GM20431 (cell line): Measurements from ENCODE around the gene TMEM203.

ENCODE experiments used
- in situ Hi-C: fragments of 300-500 bp; cut with MseI, MboI; formaldehyde crosslinking; loops from one replicate; pipeline ENCODE4 v1.15.0; 2020; ENCODE audit warnings: low sequenced_read_pairs; ENCODE audit not compliant: unreplicated experiment

TMEM203 gene

GRCh38 chr9:137200311-137201204 lies 4.9 kb downstream of the TMEM203 start, which contains the start of gene TPRN:
TPRN (minus strand) TSS chr9:137200741; CDS start chr9:137200711, 30 bp downstream.
- in situ Hi-C loops: no loop called here

GRCh38 chr9:137199411-137200121 lies 5.9 kb downstream of the TMEM203 start:
- in situ Hi-C loops: no loop called here

GRCh38 chr9:137198902-137199283 lies 6.6 kb downstream of the TMEM203 start:
- in situ Hi-C loops: no loop called here

GRCh38 chr9:137198051-137198901 lies 7.2 kb downstream of the TMEM203 start:
- in situ Hi-C loops: no loop called here

GRCh38 chr9:137195525-137196220 lies 9.8 kb downstream of the TMEM203 start:
- in situ Hi-C loops: no loop called here

GRCh38 chr9:137194909-137195308 lies 10.5 kb downstream of the TMEM203 start:
- in situ Hi-C loops: no loop called here

GRCh38 chr9:137194388-137194787 lies 11.1 kb downstream of the TMEM203 start:
- in situ Hi-C loops: no loop called here

- in situ Hi-C loops: no loop called here
Observed at GRCh38 chr9:137193771-137194170, 11.7 kb downstream of the TMEM203 start.

GRCh38 chr9:137192859-137193258 lies 12.6 kb downstream of the TMEM203 start:
- in situ Hi-C loops: no loop called here

GRCh38 chr9:137192448-137192780 lies 13.0 kb downstream of the TMEM203 start:
- in situ Hi-C loops: no loop called here

- in situ Hi-C loops: no loop called here
Observed at GRCh38 chr9:137191691-137192447, 13.6 kb downstream of the TMEM203 start.

GRCh38 chr9:137191245-137191644 lies 14.2 kb downstream of the TMEM203 start:
- in situ Hi-C loops: no loop called here

GRCh38 chr9:137190315-137190856 lies 15.1 kb downstream of the TMEM203 start:
- in situ Hi-C loops: no loop called here

GRCh38 chr9:137189297-137190295 lies 15.9 kb downstream of the TMEM203 start:
- in situ Hi-C loops: no loop called here

- in situ Hi-C loops: no loop called here
Observed at GRCh38 chr9:137188490-137189296, 16.8 kb downstream of the TMEM203 start, which contains the start of the genes ANAPC2 and SSNA1. ANAPC2 (minus strand) TSS chr9:137188560; CDS start chr9:137188532, 28 bp downstream. SSNA1 (plus strand) TSS chr9:137188676; CDS start chr9:137188727, 51 bp downstream.

GRCh38 chr9:137188086-137188489 lies 17.4 kb downstream of the TMEM203 start:
- in situ Hi-C loops: no loop called here

- in situ Hi-C loops: no loop called here
Observed at GRCh38 chr9:137187386-137187785, 18.1 kb downstream of the TMEM203 start.
